Adrenal gland (tissue), 5 donors: Measurements from ENCODE around the gene PNLDC1.

ENCODE experiments used
- POLR2A ChIP-seq, 2 donors: fragments of 450-650 bp; IDR thresholded peaks; one replicate each; pipeline ENCODE4 v1.6.1; 2017; ENCODE audit warnings: antibody characterized with exemption in 2 of 2, mild to moderate bottlenecking in 2 of 2, moderate library complexity in 1 of 2
- TF ChIP-seq, protein P1 (sequence below), 6 experiments: fragments of 450-650 bp in 4 of 6; fragments of 200-600 bp in 2 of 6; sonication (generic) in 1 of 6; IDR thresholded peaks; 1 replicate in 5 of 6; 2 replicates in 1 of 6; pipeline versions ENCODE4 v1.5.1 to v1.8.0; 2016 to 2021; ENCODE audit warnings: antibody characterized with exemption in 6 of 6, mild to moderate bottlenecking in 2 of 6, moderate library complexity in 1 of 6
- donor health status: DM: no; HTN: no; CAD: no.

GRCh38 chr6:159788276-159788675 lies 11.8 kb upstream of the PNLDC1 start:
- TF ChIP-seq, protein P1, sequence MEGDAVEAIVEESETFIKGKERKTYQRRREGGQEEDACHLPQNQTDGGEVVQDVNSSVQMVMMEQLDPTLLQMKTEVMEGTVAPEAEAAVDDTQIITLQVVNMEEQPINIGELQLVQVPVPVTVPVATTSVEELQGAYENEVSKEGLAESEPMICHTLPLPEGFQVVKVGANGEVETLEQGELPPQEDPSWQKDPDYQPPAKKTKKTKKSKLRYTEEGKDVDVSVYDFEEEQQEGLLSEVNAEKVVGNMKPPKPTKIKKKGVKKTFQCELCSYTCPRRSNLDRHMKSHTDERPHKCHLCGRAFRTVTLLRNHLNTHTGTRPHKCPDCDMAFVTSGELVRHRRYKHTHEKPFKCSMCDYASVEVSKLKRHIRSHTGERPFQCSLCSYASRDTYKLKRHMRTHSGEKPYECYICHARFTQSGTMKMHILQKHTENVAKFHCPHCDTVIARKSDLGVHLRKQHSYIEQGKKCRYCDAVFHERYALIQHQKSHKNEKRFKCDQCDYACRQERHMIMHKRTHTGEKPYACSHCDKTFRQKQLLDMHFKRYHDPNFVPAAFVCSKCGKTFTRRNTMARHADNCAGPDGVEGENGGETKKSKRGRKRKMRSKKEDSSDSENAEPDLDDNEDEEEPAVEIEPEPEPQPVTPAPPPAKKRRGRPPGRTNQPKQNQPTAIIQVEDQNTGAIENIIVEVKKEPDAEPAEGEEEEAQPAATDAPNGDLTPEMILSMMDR (IDR thresholded peaks at IDR 0.05) = no peak
- TF ChIP-seq POLR2A (IDR thresholded peaks at IDR 0.05) = no peak
